Mesothelial cell of epicardium (in vitro differentiated cells): ENCODE measurements around the gene IL21. TPM values are rescaled to one million over a fixed set of nuclear protein-coding genes. Genes with fewer than 3 reads are reported as not detected.
A peak's percentile ranks its signal among the peaks of the same experiment; 100 is the strongest.
"Not testable (repeated sequence)": the region's sequence is repeated elsewhere in the genome, so short reads cannot be mapped to it uniquely, and the experiment has no call there.

Experiments used
- DNase-seq, 2 experiments: peaks; one replicate each; pipeline ENCODE4 v3.0.0; 2021; ENCODE audit warnings: low spot score in 2 of 2; ENCODE audit not compliant: unreplicated experiment in 2 of 2
- H3K27ac Mint-ChIP-seq: 2 replicates; pipeline ENCODE4 v1.8.0; 2021; ENCODE audit warnings: mixed read lengths
- H3K27me3 Mint-ChIP-seq: 2 replicates; pipeline ENCODE4 v1.8.0; 2021; ENCODE audit warnings: low read depth, mixed read lengths
- H3K36me3 Mint-ChIP-seq: 2 replicates; pipeline ENCODE4 v1.8.0; 2021; ENCODE audit warnings: mixed read lengths
- H3K4me1 Mint-ChIP-seq: 2 replicates; pipeline ENCODE4 v1.8.0; 2021; ENCODE audit warnings: mixed read lengths
- H3K4me3 Mint-ChIP-seq: 2 replicates; pipeline ENCODE4 v1.8.0; 2021; ENCODE audit warnings: mild to moderate bottlenecking, moderate library complexity, mixed read lengths
- H3K9me3 Mint-ChIP-seq: 2 replicates; pipeline ENCODE4 v1.8.0; 2021; ENCODE audit warnings: mixed read lengths
- CTCF ChIP-seq: fragments of 200-600 bp; sonication (generic); IDR thresholded peaks from one replicate; pipeline ENCODE4 v1.5.0; 2021; ENCODE audit warnings: antibody characterized with exemption; ENCODE audit not compliant: unreplicated experiment
- total RNA-seq: library from RNA; stranded (reverse); gene quantifications from 3 replicates; pipeline ENCODE4 v1.2.1, GENCODE V29; 2021

Gene IL21
- total RNA-seq, 1 donor from 2014 or later, result not detected

- H3K9me3 Mint-ChIP-seq, result peaks cover 11% of the 10 kb centered on the region
- H3K4me1 Mint-ChIP-seq, result peaks cover 6% of the 10 kb centered on the region
- H3K27me3 Mint-ChIP-seq, result no peaks in the 10 kb centered on the region
- no peak for TF ChIP-seq CTCF
- H3K36me3 Mint-ChIP-seq, result peaks cover 2% of the 10 kb centered on the region
- no peak for DNase-seq
- H3K4me3 Mint-ChIP-seq, result no peak overlapping the region
- no peak overlapping the region for H3K27ac Mint-ChIP-seq
These were observed 37.5 kb upstream of the IL21 start for GRCh38 chr4:122658377-122658776.

GRCh38 chr4:122657553-122657952 lies 36.7 kb upstream of the IL21 start:
- Mint-ChIP-seq H3K36me3 (peaks cover 2% of the 10 kb centered on the region), H3K4me3 (no peak overlapping the region), H3K4me1 (no peaks in the 10 kb centered on the region), H3K9me3 (peaks cover 11% of the 10 kb centered on the region), H3K27ac (no peak overlapping the region), H3K27me3 (no peaks in the 10 kb centered on the region)
- no peak for DNase-seq
- TF ChIP-seq CTCF, result no peak

- H3K4me3 Mint-ChIP-seq, H3K4me1 Mint-ChIP-seq, H3K27ac Mint-ChIP-seq, DNase-seq, H3K36me3 Mint-ChIP-seq, H3K27me3 Mint-ChIP-seq: not testable (repeated sequence)
- peaks cover 11% of the 10 kb centered on the region for H3K9me3 Mint-ChIP-seq
These were observed 35.7 kb upstream of the IL21 start for GRCh38 chr4:122656583-122656982.

- H3K27me3 Mint-ChIP-seq, result no peaks in the 10 kb centered on the region
- H3K9me3 Mint-ChIP-seq, result peaks cover 11% of the 10 kb centered on the region
- H3K4me1 Mint-ChIP-seq, result no peaks in the 10 kb centered on the region
- peak; percentile 43 for TF ChIP-seq CTCF
- no peak for DNase-seq
- H3K27ac Mint-ChIP-seq, result no peak overlapping the region
- H3K4me3 Mint-ChIP-seq, result no peak overlapping the region
- H3K36me3 Mint-ChIP-seq, result peaks cover 2% of the 10 kb centered on the region
These were observed 31.5 kb upstream of the IL21 start for GRCh38 chr4:122652379-122652778.

GRCh38 chr4:122650148-122650547 lies 29.3 kb upstream of the IL21 start:
- H3K27me3 Mint-ChIP-seq, result no peaks in the 10 kb centered on the region
- DNase-seq, result no peak
- peaks cover 2% of the 10 kb centered on the region for H3K4me1 Mint-ChIP-seq
- H3K9me3 Mint-ChIP-seq, result peaks cover 4% of the 10 kb centered on the region
- H3K4me3 Mint-ChIP-seq, result no peak overlapping the region
- no peak overlapping the region for H3K27ac Mint-ChIP-seq
- no peak for TF ChIP-seq CTCF
- H3K36me3 Mint-ChIP-seq, result no peaks in the 10 kb centered on the region

- no peak overlapping the region for H3K27ac Mint-ChIP-seq
- H3K27me3 Mint-ChIP-seq, result peaks cover 3% of the 10 kb centered on the region
- no peaks in the 10 kb centered on the region for H3K36me3 Mint-ChIP-seq
- no peak overlapping the region for H3K4me3 Mint-ChIP-seq
- H3K4me1 Mint-ChIP-seq, result peaks cover 2% of the 10 kb centered on the region
- peaks cover 4% of the 10 kb centered on the region for H3K9me3 Mint-ChIP-seq
- DNase-seq, result no peak
- TF ChIP-seq CTCF, result no peak
These were observed 26.8 kb upstream of the IL21 start for GRCh38 chr4:122647656-122648055.
